Hepatocyte (in vitro differentiated cells): ENCODE data around the gene HBA1. TPM values are rescaled to one million over a fixed set of nuclear protein-coding genes. Genes with fewer than 3 reads are reported as not detected.

ENCODE experiments used
- DNase-seq: peaks from one replicate; pipeline ENCODE4 v3.0.0-alpha.2; 2016; ENCODE audit warnings: low spot score
- H2AFZ ChIP-seq: fragments of 200-600 bp; sonication (generic); 2 replicates; pipeline ENCODE4 v1.6.0; 2016; ENCODE audit warnings: antibody characterized with exemption, mild to moderate bottlenecking
- H3K27ac ChIP-seq: fragments of 200-600 bp; sonication (generic); 2 replicates; pipeline ENCODE4 v1.5.1; 2016; ENCODE audit warnings: mild to moderate bottlenecking
- H3K27me3 ChIP-seq: fragments of 200-600 bp; sonication (generic); 2 replicates; pipeline ENCODE4 v1.6.1; 2016
- H3K36me3 ChIP-seq: fragments of 200-600 bp; sonication (generic); replicated peaks from 2 replicates; pipeline ENCODE4 v1.5.1; 2016; ENCODE audit warnings: low read depth; ENCODE audit not compliant: insufficient read depth
- H3K4me1 ChIP-seq: fragments of 200-600 bp; sonication (generic); 2 replicates; pipeline ENCODE4 v1.5.1; 2016; ENCODE audit warnings: mild to moderate bottlenecking, moderate library complexity; ENCODE audit not compliant: insufficient read depth
- H3K4me2 ChIP-seq: fragments of 200-600 bp; sonication (generic); 2 replicates; pipeline ENCODE4 v1.6.0; 2016
- H3K4me3 ChIP-seq: fragments of 200-600 bp; sonication (generic); 2 replicates; pipeline ENCODE4 v1.5.1; 2016; ENCODE audit warnings: mild to moderate bottlenecking
- H3K79me2 ChIP-seq: fragments of 200-600 bp; sonication (generic); 2 replicates; pipeline ENCODE4 v1.6.0; 2017; ENCODE audit warnings: mild to moderate bottlenecking
- H3K9me2 ChIP-seq: fragments of 200-600 bp; sonication (generic); replicated peaks from 2 replicates; pipeline ENCODE4 v1.6.0; 2017; ENCODE audit warnings: mild to moderate bottlenecking; ENCODE audit not compliant: insufficient read depth
- H3K9me3 ChIP-seq: fragments of 200-600 bp; sonication (generic); 2 replicates; pipeline ENCODE4 v1.5.1; 2016; ENCODE audit warnings: low read depth, mild to moderate bottlenecking
- H4K20me1 ChIP-seq: fragments of 200-600 bp; sonication (generic); 2 replicates; pipeline ENCODE4 v1.6.0; 2016; ENCODE audit warnings: mild to moderate bottlenecking; ENCODE audit not compliant: insufficient read depth, poor library complexity, severe bottlenecking
- CTCF ChIP-seq: fragments of 200-600 bp; sonication (generic); IDR thresholded peaks from 2 replicates; pipeline ENCODE4 v1.5.1; 2016; ENCODE audit warnings: antibody characterized with exemption, mild to moderate bottlenecking; ENCODE audit not compliant: poor library complexity
- EZH2 ChIP-seq: fragments of 200-600 bp; sonication (generic); IDR thresholded peaks from 2 replicates; pipeline ENCODE4 v1.6.1; 2016; ENCODE audit warnings: antibody characterized with exemption, mild to moderate bottlenecking, borderline replicate concordance
- EZH2phosphoT487 ChIP-seq: fragments of 200-600 bp; sonication (generic); IDR thresholded peaks from one replicate; pipeline ENCODE4 v1.6.1; 2018; ENCODE audit warnings: antibody characterized with exemption, mild to moderate bottlenecking, low read depth, moderate library complexity; ENCODE audit not compliant: unreplicated experiment, severe bottlenecking
- WGBS: methylation state at CpG from one replicate; pipeline ENCODE4 v1.1.6; 2016; ENCODE audit warnings: low lambda C conversion rate; ENCODE audit errors: missing lambda C conversion rate; 5-methylcytosine and 5-hydroxymethylcytosine counted together
- polyA plus RNA-seq: library from polyadenylated mRNA; unstranded; fragments of >200 nt; fragmentation: Nextera tagmentation; extraction: Ambion mirVana; gene quantifications from 2 replicates; pipeline ENCODE4 v1.2.1, GENCODE V29; 2016
- total RNA-seq: library from RNA; depleted of rRNA; stranded (reverse); fragments of >200 nt; gene quantifications from 2 replicates; pipeline ENCODE4 v1.2.3, GENCODE V29; 2014

HBA1 gene
- total and polyA plus RNA-seq, 2 experiments from 2014 or later = not detected

GRCh38 chr16:143047-143446 lies 33.4 kb upstream of the HBA1 start:
- WGBS = 89% methylated on average over 6 of the region's 6 CpGs
- H3K9me3 ChIP-seq = no peaks in the 10 kb centered on the region
- H4K20me1 ChIP-seq = no peaks in the 10 kb centered on the region
- H3K27ac ChIP-seq = no peak overlapping the region
- TF ChIP-seq CTCF (no peak), EZH2phosphoT487 (no peak)
- no peak overlapping the region for H3K4me2 ChIP-seq
- no peak overlapping the region for H2AFZ ChIP-seq
- H3K36me3 ChIP-seq = no peaks in the 10 kb centered on the region
- H3K4me3 ChIP-seq = no peak overlapping the region
- DNase-seq = no peak
- no peaks in the 10 kb centered on the region for H3K9me2 ChIP-seq
- peaks cover under 1% of the 10 kb centered on the region for H3K79me2 ChIP-seq
- H3K27me3 ChIP-seq = no peaks in the 10 kb centered on the region
- no peaks in the 10 kb centered on the region for H3K4me1 ChIP-seq

- Histone ChIP-seq H3K9me2 (no peaks in the 10 kb centered on the region), H3K4me2 (no peak overlapping the region)
- WGBS = 69% methylated on average over 6 of the region's 6 CpGs
Observed at GRCh38 chr16:143456-143855, 33.0 kb upstream of the HBA1 start.

GRCh38 chr16:144797-145252 lies 31.7 kb upstream of the HBA1 start:
- TF ChIP-seq CTCF = no peak
- no peak for TF ChIP-seq EZH2
- TF ChIP-seq EZH2phosphoT487 = no peak
- H3K4me2 ChIP-seq = no peak overlapping the region
- no peaks in the 10 kb centered on the region for H3K9me3 ChIP-seq
- H3K4me3 ChIP-seq = no peak overlapping the region
- H3K36me3 ChIP-seq = no peaks in the 10 kb centered on the region
- no peaks in the 10 kb centered on the region for H3K9me2 ChIP-seq
- H3K79me2 ChIP-seq = no peaks in the 10 kb centered on the region
- no peaks in the 10 kb centered on the region for H3K4me1 ChIP-seq
- H2AFZ ChIP-seq = no peak overlapping the region
- WGBS = 84% methylated on average over 14 of the region's 14 CpGs
- no peak for DNase-seq
- no peaks in the 10 kb centered on the region for H4K20me1 ChIP-seq
- H3K27me3 ChIP-seq = peaks cover 8% of the 10 kb centered on the region
- no peak overlapping the region for H3K27ac ChIP-seq

More at GRCh38 chr16:143456-143855, 33.0 kb upstream of the HBA1 start:
- DNase-seq = no peak
- Histone ChIP-seq H3K79me2 (no peaks in the 10 kb centered on the region), H2AFZ (no peak overlapping the region), H3K4me1 (no peaks in the 10 kb centered on the region), H3K9me3 (no peaks in the 10 kb centered on the region), H3K27me3 (peaks cover 2% of the 10 kb centered on the region), H3K4me3 (no peak overlapping the region), H4K20me1 (no peaks in the 10 kb centered on the region), H3K36me3 (no peaks in the 10 kb centered on the region), H3K27ac (no peak overlapping the region)
- TF ChIP-seq EZH2phosphoT487 = no peak
- TF ChIP-seq EZH2 = no peak
- TF ChIP-seq CTCF = no peak

GRCh38 chr16:146646-147045 lies 29.8 kb upstream of the HBA1 start:
- WGBS = 91% methylated on average over 2 of the region's 2 CpGs
- H4K20me1 ChIP-seq = no peaks in the 10 kb centered on the region
- no peak overlapping the region for H3K4me2 ChIP-seq
- no peaks in the 10 kb centered on the region for H3K4me1 ChIP-seq
- no peak overlapping the region for H3K4me3 ChIP-seq
- H3K9me2 ChIP-seq = no peaks in the 10 kb centered on the region
- H3K9me3 ChIP-seq = no peaks in the 10 kb centered on the region
- no peak for DNase-seq
- H3K27me3 ChIP-seq = peaks cover 8% of the 10 kb centered on the region
- H3K79me2 ChIP-seq = no peaks in the 10 kb centered on the region
- no peak overlapping the region for H3K27ac ChIP-seq
- no peaks in the 10 kb centered on the region for H3K36me3 ChIP-seq
- TF ChIP-seq EZH2phosphoT487 = no peak
- TF ChIP-seq CTCF = no peak
- no peak for TF ChIP-seq EZH2
- H2AFZ ChIP-seq = no peak overlapping the region
